Embryonic facial prominence (tissue), 1 donor: ENCODE results near the gene FPGS.
A peak's percentile ranks its signal among the peaks of the same experiment; 100 is the strongest.
"Not testable (repeated sequence)": the region's sequence is repeated elsewhere in the genome, so short reads cannot be mapped to it uniquely, and the experiment has no call there.

Source experiments
- DNase-seq: peaks from one replicate; pipeline ENCODE4 v3.0.0-alpha.2; 2016; ENCODE audit errors: extremely low spot score

The FPGS gene

GRCh38 chr9:127802576-127803443, at the start of gene FPGS:
Gene FPGS (plus strand): TSS chr9:127802882. CDS start chr9:127802925, 43 bp downstream.
- DNase-seq, result peak; percentile 58

DNA sequence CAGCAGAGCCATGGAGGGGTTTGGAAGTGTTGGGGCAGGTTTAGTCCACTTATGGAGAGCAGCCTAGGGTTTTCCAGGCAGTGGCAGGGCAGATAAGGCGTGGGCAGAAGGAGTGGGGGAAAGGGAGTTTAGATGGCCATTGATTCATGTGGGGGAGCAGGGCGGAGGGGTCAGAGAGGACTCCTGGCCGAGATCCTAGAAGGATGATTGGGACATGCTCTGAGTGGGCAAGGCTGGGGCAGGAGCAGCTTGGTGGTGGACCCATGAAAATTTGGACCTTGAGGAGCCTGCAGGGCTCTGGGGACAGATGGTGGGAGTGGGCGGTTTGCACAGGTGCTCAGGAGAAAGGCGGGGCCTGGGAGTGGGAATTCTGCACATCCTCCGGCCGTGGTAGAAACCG, 49.5 kb upstream of the FPGS start:
- DNase-seq, result no peak

DNA sequence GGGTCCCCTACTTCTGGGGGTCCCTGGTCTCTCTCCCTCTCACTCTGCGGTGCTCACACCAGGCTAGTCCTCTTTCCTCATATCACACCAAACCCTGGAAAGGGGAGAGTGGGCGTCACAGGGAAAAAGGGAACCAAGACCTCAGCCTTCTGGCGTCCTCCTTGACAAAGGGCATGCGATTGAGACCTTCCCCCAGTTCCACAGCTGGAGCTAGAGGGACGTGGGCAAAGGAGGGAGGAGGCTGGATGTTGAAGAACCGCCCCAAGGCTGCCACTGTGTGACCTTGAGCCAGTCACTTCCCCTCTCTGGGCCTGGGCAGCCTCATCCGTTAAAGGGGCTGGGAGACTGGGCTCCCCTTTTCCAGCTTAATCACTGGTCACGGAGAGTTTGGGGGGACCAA, 49.1 kb upstream of the FPGS start:
- DNase-seq, result no peak

- no peak for DNase-seq
Measured at GRCh38 chr9:127754099-127755060, 48.3 kb upstream of the FPGS start.

GRCh38 chr9:127755061-127756060, 47.3 kb upstream of the FPGS start:
- DNase-seq, result no peak

- no peak for DNase-seq
Measured at GRCh38 chr9:127756233-127756632, 46.4 kb upstream of the FPGS start.

GRCh38 chr9:127756776-127757175, 45.9 kb upstream of the FPGS start:
- not testable (repeated sequence) for DNase-seq

GRCh38 chr9:127758843-127759242, 43.8 kb upstream of the FPGS start:
- no peak for DNase-seq

- no peak for DNase-seq
Measured at GRCh38 chr9:127761061-127761460, 41.6 kb upstream of the FPGS start.

DNA sequence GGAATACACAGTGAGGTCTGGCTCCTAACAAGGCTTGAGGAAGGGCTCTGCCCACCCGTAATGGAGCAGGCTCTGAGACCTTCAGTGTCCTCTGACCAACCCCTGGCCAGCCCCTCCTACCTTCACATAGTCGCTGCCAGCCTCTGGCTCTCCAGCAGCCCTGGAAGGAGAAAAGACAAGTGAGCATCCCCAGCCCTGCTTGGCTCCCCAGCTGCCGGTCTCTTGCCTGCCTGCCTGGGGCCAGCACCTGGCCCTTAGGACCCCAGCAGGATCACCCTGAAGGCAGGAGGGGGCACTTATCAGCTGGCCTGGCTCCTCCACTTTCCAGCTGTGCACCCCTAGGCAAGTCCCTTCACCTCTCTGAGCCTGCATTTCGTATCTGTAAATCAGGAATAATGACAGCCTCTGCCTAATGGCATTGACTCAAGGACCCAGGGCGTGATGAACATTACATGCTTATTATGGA, 41.2 kb upstream of the FPGS start:
- no peak for DNase-seq

DNA sequence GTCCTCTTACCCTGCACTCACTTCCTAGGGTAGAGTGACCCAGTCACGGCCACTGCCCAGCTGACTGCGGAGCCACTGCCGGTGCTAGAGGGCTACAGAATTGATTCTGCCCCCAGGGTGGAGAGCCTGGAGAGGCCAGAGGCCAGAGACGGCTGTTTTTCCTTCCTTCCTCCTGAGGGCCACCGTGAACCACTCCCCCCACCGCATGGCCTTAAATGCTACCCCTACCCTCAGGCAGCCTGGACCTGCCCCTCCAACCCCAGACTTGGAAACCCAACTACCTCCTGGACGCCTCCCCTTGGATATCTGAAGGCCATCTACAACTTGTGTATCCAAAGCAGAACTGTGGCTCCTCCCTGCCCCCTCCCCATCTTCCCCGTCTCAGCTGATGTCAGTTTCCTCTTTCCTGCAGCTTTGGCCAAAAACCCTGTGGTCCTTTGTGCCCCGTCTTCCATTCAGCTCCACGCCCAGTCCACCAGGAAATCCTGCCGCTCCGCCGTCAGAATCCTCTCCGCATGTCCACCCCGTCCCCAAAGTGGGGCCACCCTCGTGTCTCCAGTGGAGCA, 40.5 kb upstream of the FPGS start:
- DNase-seq, result no peak

- DNase-seq, result no peak
Measured at GRCh38 chr9:127763918-127764384, 38.7 kb upstream of the FPGS start.

DNA sequence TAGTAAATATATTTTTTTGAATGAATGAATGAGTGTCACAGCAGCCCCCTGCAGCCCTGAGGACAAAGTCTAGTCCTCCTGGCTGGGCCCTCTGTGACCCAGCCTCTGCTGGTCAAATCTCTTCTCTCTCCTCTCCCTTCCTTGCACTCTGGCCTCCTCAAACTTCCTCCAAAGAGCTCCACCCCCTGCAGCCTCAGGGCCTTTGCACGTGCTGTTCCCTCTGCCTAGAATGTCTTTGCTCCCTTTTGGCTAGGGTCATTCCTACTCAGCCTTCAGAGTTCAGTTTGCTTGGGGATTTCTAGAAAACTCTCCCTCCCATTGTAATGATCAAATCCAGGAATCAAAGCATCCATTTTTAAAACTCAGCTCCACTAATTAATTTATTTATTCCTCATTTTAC, 37.3 kb upstream of the FPGS start:
- no peak for DNase-seq

GRCh38 chr9:127767410-127767809, 35.3 kb upstream of the FPGS start:
- DNase-seq, result no peak

DNA sequence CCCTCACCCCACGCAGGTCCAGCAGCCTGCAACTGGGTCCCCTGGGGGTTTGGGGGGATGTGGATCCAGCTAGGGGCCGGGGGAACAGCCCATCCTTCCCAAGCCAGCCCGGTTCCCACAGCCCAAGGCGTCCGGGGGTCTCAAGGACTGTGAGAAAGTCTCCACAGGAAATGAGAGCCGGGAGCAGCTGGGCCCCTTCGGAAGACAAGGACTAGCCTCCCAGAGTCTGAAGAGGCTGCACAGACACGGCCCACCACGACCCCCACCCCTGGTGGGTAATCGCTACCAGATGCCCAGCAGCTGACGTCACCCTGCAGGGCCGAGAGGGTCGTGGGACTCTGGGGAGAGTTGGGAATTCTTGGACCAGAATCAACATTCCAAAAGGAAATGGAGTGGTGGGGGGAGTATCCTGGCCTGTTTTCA, 34.8 kb upstream of the FPGS start:
- peak; percentile 54 for DNase-seq

- no peak for DNase-seq
Measured at GRCh38 chr9:127768698-127769097, 34.0 kb upstream of the FPGS start.

DNA sequence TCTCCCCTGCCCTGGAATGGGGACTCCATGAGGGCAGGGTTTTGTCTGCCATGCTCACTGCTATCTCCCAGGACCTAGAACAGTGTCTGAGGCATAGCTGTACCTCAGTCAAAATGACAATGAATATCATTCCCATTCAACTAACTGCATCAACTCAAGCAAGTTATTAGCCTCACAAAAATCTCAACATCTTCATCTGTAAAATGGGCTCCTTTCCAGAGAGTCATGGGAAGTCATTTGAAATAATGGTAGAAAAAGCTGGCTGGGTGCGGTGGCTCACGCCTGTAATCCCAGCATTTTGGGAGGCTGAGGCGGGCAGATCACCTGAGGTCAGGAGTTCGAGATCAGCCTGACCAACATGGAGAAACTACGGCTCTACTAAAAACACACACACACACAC, 33.6 kb upstream of the FPGS start:
- no peak for DNase-seq

DNA sequence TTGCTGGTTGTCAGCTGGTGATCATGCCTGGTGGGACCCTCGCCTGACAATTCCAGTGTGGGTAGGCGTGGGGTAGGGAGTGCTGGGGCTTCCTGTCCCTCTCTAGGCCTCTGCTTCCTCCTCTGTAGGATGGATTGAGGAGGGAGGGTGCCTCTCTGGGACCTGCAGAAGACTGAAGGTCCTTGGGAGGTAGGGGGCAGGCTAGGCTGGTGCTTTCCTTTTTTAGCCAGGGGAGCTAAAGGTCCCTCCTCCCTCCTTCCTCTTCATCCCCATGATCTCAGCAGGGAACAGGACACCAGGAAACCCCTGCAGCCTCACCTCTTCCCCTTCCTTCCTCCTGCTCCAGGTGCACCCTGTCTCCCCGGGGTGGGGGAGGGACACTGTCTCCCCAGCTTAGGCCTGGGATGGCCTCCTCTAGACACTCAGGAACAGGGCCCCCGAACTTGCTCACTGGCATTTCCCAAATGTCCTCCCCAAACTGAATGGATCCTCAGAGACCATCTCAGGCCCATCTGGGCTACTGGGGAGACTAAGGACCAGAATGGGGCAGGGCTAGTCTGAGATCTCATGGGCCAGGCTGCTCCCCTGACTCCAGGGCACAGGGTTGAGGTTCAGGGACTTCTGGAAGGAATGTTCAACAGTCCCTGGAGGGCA, 32.6 kb upstream of the FPGS start:
- no peak for DNase-seq

DNA sequence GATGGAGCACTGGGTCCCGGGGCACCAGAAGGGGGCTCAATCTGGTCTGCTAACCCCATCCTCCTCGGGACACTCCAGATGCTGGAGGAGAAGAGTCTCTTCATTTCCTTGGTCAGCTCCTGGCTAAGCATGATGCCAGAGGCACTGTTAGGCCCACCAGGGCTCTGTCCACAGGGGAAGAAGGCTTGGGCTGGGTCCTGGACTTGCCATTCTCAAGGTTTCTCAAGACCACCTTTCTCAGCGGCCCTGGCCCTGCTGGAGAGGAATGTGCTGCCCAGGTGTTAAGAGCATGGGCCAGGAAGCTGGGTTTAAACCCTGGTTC, 32.1 kb upstream of the FPGS start:
- DNase-seq, result no peak

DNA sequence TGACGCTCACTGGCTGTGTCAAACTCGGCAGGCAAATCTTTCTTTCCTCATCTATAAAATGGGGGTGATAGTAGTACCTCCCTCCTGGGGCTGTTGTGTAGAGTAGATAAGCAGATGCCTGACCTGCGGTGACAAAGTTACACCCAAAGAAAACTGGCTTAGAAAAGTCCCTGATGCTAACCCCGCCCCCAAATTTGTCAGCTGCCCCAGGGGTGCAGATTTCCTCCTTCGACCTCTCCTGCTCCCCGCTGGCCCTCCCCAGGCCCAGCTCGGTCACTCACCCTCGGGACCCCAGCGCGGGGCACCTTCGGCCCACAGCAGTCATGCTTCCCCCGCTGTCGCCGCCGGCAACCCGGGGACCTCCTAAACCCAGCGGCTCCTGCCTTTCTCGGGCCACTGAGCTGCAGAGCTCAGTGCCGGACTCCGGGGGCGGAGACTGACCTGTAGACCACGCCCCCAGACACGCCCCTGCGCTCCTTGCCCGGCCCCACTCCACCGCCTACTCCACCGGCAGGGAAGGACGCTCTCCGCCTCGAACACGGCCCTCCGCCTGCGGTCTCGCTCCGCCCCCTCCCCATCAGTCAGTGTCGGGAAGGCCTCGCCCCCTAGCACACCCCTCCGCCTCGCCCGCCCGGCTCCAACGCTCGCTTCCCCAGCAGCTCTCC, 31.6 kb upstream of the FPGS start:
- DNase-seq, result peak; percentile 97
